Keratinocyte (primary cell): Measurements from ENCODE around the gene DUSP11. TPM values are rescaled to one million over a fixed set of nuclear protein-coding genes. Genes with fewer than 3 reads are reported as not detected.
"Not testable (repeated sequence)": the region's sequence is repeated elsewhere in the genome, so short reads cannot be mapped to it uniquely, and the experiment has no call there.

Experiments
- DNase-seq: peaks from one replicate; pipeline ENCODE4 v3.0.0-alpha.2; 2011; ENCODE audit warnings: low read depth, missing footprints, low spot score
- FAIRE-seq: peaks from 2 replicates; lab custom pipeline; 2011; peaks lifted over from hg19 to GRCh38; lab: Jason Lieb, UNC
- H2AFZ ChIP-seq: 2 replicates; pipeline ENCODE4 v1.6.0; 2012; ENCODE audit warnings: low read length, control low read depth, inconsistent platforms; ENCODE audit not compliant: control insufficient read depth
- H3K27ac ChIP-seq: 2 replicates; pipeline ENCODE4 v1.5.1; 2011; ENCODE audit warnings: low read length; ENCODE audit not compliant: control insufficient read depth, insufficient read depth
- H3K27me3 ChIP-seq: 3 replicates; pipeline ENCODE4 v1.6.0; 2011; ENCODE audit warnings: low read length; ENCODE audit not compliant: control insufficient read depth, insufficient read depth; ENCODE audit errors: extremely low read depth
- H3K36me3 ChIP-seq, 2 experiments: 2 replicates in 1 of 2; 3 replicates in 1 of 2; pipeline ENCODE4 v1.5.1; 2011; ENCODE audit warnings: low read length in 2 of 2, mild to moderate bottlenecking in 1 of 2; ENCODE audit not compliant: control insufficient read depth in 2 of 2, insufficient read depth in 2 of 2; ENCODE audit errors: extremely low read depth in 1 of 2
- H3K4me1 ChIP-seq: 3 replicates; pipeline ENCODE4 v1.5.1; 2011; ENCODE audit warnings: low read length; ENCODE audit not compliant: control insufficient read depth, insufficient read depth; ENCODE audit errors: extremely low read depth
- H3K4me2 ChIP-seq: 3 replicates; pipeline ENCODE4 v1.6.0; 2011; ENCODE audit warnings: low read depth, low read length; ENCODE audit not compliant: control insufficient read depth, insufficient read depth; ENCODE audit errors: extremely low read depth
- H3K4me3 ChIP-seq, 3 experiments: fragments of 200-600 bp in 1 of 3; sonication (generic) in 1 of 3; 2 replicates in 2 of 3; 3 replicates in 1 of 3; pipeline ENCODE4 v1.5.1; 2011 to 2016; ENCODE audit warnings: low read length in 3 of 3, mild to moderate bottlenecking in 3 of 3, control low read depth in 2 of 3, inconsistent platforms in 1 of 3, low read depth in 1 of 3, mixed read lengths in 1 of 3, mixed run types in 1 of 3, moderate library complexity in 1 of 3; ENCODE audit not compliant: control insufficient read depth in 2 of 3, insufficient read depth in 2 of 3; ENCODE audit errors: extremely low read depth in 1 of 3
- H3K79me2 ChIP-seq: 2 replicates; pipeline ENCODE4 v1.6.0; 2012; ENCODE audit warnings: low read length; ENCODE audit not compliant: control insufficient read depth, insufficient read depth
- H3K9ac ChIP-seq: 3 replicates; pipeline ENCODE4 v1.6.0; 2011; ENCODE audit warnings: low read length; ENCODE audit not compliant: control insufficient read depth, insufficient read depth; ENCODE audit errors: extremely low read depth
- H3K9me1 ChIP-seq: 3 replicates; pipeline ENCODE4 v1.6.0; 2011; ENCODE audit warnings: low read length; ENCODE audit not compliant: control insufficient read depth, insufficient read depth; ENCODE audit errors: extremely low read depth
- H3K9me3 ChIP-seq: 2 replicates; pipeline ENCODE4 v1.5.1; 2012; ENCODE audit warnings: low read depth, low read length; ENCODE audit not compliant: control insufficient read depth
- H4K20me1 ChIP-seq: 3 replicates; pipeline ENCODE4 v1.6.0; 2011; ENCODE audit warnings: low read length; ENCODE audit not compliant: control insufficient read depth, insufficient read depth; ENCODE audit errors: extremely low read depth
- CTCF ChIP-seq, 3 experiments: IDR thresholded peaks in 1 of 3; conservative IDR thresholded peaks in 1 of 3; optimal IDR thresholded peaks in 1 of 3; 2 replicates in 2 of 3; 3 replicates in 1 of 3; pipeline versions ENCODE3 to v1.5.1; 2011; ENCODE audit warnings: low read length in 3 of 3, mild to moderate bottlenecking in 3 of 3, moderate library complexity in 2 of 3, control low read depth in 1 of 3, inconsistent platforms in 1 of 3; ENCODE audit not compliant: insufficient read depth in 2 of 3; ENCODE audit errors: extremely low read depth in 1 of 3
- EZH2 ChIP-seq: IDR thresholded peaks from one replicate; pipeline ENCODE4 v1.6.1; 2012; ENCODE audit warnings: inconsistent platforms, mild to moderate bottlenecking, low read length, moderate library complexity
- dilution Hi-C: fragments of 300-500 bp; cut with MboI; formaldehyde crosslinking; loops from one replicate; pipeline ENCODE4 v1.7.0; 2020; ENCODE audit warnings: low sequenced_read_pairs; ENCODE audit not compliant: extremely low pct_ligation_motif_present
- polyA plus RNA-seq, 5 experiments: library from polyadenylated mRNA; depleted of rRNA in 3 of 5; stranded (reverse) in 3 of 5; stranded (forward) in 1 of 5; unstranded in 1 of 5; fragments of >200 nt; gene quantifications; 1 replicate in 1 of 5; 2 replicates in 3 of 5; 3 replicates in 1 of 5; pipeline versions ENCODE4 v1.2.1 to v1.2.3, GENCODE V29; 2011 to 2012; ENCODE audit warnings: missing spikeins in 2 of 5, low read depth in 1 of 5, low replicate concordance in 1 of 5

DUSP11 gene
- polyA plus RNA-seq, 1 donor (not counting 4 experiments of a cell fraction or from before 2014, with no cell fraction given): 83.7 TPM

GRCh38 chr2:73811878-73812277, 32.0 kb upstream of the DUSP11 start:
- Histone ChIP-seq H2AFZ (no peak overlapping the region), H3K9me1 (no peaks in the 10 kb centered on the region), H4K20me1 (no peaks in the 10 kb centered on the region), H3K4me2 (no peak overlapping the region), H3K27ac (no peak overlapping the region), H3K4me1 (no peaks in the 10 kb centered on the region), H3K27me3 (no peaks in the 10 kb centered on the region), H3K36me3 (no peaks in the 10 kb centered on the region), H3K9ac (no peak overlapping the region), H3K4me3 (no peak overlapping the region), H3K9me3 (no peaks in the 10 kb centered on the region), H3K79me2 (no peaks in the 10 kb centered on the region)
- FAIRE-seq: no peak
- no peak for DNase-seq
- TF ChIP-seq CTCF (optimal IDR thresholded peaks at IDR 0.05 in 1 of 3, IDR thresholded peaks at IDR 0.05 in 1 of 3, conservative IDR thresholded peaks at IDR 0.05 in 1 of 3; ENCODE audit: extremely low read depth in 1 of 3, insufficient read depth in 2 of 3, low read length in 3 of 3) (no peak), EZH2 (no peak)
- dilution Hi-C loops: no loop called here

- H3K36me3 ChIP-seq, dilution Hi-C loops, DNase-seq, H4K20me1 ChIP-seq, H3K27me3 ChIP-seq, H3K9ac ChIP-seq, H3K4me2 ChIP-seq, FAIRE-seq, H3K9me3 ChIP-seq, H3K4me3 ChIP-seq, H3K4me1 ChIP-seq, H3K9me1 ChIP-seq: not testable (repeated sequence)
- peak within 1 kb of the TSS; percentile 57 for H3K27ac ChIP-seq
- peak within 1 kb of the TSS; percentile 64 for H2AFZ ChIP-seq
- H3K79me2 ChIP-seq: peaks cover 10% of the 10 kb centered on the region
Observed at GRCh38 chr2:73783883-73784282, 4.0 kb upstream of the DUSP11 start, which contains the start of gene C2orf78. TSS of gene C2orf78 (plus strand) at chr2:73784183. CDS start at chr2:73784310, 127 bp downstream.

- H3K9me1 ChIP-seq, H3K27me3 ChIP-seq, H3K4me3 ChIP-seq, FAIRE-seq, H3K36me3 ChIP-seq, DNase-seq, H3K4me1 ChIP-seq, H3K4me2 ChIP-seq, H4K20me1 ChIP-seq, H3K9ac ChIP-seq, H3K9me3 ChIP-seq, dilution Hi-C loops: not testable (repeated sequence)
- Histone ChIP-seq H3K27ac (peak overlapping the region; percentile 57), H3K79me2 (peaks cover 15% of the 10 kb centered on the region), H2AFZ (peak overlapping the region; percentile 64)
Observed at GRCh38 chr2:73783402-73783801, 3.5 kb upstream of the DUSP11 start.
